Measurements from ENCODE around the gene CIP2A.

GRCh38 chr3:108555966-108556581 is 33.2 kb downstream of the CIP2A start:
- TF ChIP-seq CTCF (IDR thresholded peaks at IDR 0.05) (no peak), JUNB (IDR thresholded peaks at IDR 0.05) (no peak)

Data from A549 (cell line).